Epithelial cell of esophagus (primary cell): ENCODE measurements around the gene PARD6A.

Experiments used
- DNase-seq: peaks from one replicate; pipeline ENCODE4 v3.0.0; 2010; ENCODE audit warnings: low read depth
- H3K4me3 ChIP-seq: 2 replicates; pipeline ENCODE4 v1.5.1; 2011; ENCODE audit warnings: mild to moderate bottlenecking, low read length, control low read depth
- TF ChIP-seq, protein P1 (sequence below): IDR thresholded peaks from 2 replicates; pipeline ENCODE4 v1.5.1; 2011; ENCODE audit warnings: low read depth, mild to moderate bottlenecking, low read length, control low read depth, inconsistent platforms; ENCODE audit not compliant: insufficient read depth; ENCODE audit errors: missing control alignments

The PARD6A gene

DNA sequence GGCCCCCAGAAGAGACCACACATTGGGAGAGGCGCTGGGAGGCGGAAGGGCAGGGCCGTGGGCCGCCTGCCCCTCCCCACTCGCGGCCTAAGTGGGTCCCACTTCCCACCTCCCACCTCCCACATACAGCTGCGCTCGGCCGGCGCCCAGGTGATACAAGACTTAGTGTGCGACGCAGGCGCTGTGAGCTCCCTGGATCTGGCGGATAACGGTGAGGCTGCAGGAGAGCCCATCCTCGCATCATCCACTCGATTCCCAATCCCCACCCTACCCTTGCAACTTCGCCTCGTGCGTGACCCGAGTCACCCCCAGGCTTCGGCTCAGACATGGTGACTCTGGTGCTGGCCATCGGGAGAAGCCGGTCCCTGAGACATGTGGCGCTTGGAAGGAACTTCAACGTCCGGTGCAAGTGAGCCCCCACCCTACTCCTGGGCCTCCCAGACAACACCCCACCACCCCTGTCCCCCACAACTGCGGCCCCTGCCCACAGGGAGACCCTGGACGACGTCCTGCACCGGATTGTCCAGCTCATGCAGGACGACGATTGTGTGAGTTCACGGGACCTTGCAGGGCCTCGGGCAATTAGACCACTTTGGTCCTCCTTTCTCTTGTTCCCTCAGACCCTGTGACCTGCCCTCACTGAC is 11.9 kb upstream of the PARD6A start:
- no peak overlapping the region for H3K4me3 ChIP-seq
- TF ChIP-seq, protein P1, sequence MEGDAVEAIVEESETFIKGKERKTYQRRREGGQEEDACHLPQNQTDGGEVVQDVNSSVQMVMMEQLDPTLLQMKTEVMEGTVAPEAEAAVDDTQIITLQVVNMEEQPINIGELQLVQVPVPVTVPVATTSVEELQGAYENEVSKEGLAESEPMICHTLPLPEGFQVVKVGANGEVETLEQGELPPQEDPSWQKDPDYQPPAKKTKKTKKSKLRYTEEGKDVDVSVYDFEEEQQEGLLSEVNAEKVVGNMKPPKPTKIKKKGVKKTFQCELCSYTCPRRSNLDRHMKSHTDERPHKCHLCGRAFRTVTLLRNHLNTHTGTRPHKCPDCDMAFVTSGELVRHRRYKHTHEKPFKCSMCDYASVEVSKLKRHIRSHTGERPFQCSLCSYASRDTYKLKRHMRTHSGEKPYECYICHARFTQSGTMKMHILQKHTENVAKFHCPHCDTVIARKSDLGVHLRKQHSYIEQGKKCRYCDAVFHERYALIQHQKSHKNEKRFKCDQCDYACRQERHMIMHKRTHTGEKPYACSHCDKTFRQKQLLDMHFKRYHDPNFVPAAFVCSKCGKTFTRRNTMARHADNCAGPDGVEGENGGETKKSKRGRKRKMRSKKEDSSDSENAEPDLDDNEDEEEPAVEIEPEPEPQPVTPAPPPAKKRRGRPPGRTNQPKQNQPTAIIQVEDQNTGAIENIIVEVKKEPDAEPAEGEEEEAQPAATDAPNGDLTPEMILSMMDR: no peak

DNA sequence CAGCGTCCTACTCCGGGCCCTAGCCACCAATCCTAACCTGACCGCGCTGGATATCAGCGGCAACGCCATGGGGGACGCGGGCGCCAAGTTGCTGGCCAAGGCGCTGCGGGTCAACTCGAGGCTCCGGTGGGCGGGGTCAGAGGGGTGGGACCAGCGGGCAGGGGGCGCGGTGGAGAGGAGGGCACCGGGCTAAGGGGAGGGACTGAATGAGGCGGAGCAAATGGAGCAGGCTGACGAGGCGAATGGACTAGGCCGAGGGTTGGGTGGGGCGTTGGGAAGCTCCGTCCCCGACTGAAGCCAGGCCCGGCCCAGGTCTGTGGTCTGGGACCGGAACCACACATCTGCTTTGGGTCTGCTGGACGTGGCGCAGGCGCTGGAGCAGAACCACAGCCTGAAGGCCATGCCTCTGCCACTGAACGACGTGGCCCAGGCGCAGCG is 11.2 kb upstream of the PARD6A start:
- TF ChIP-seq, protein P1: no peak
- no peak overlapping the region for H3K4me3 ChIP-seq
- DNase-seq: no peak

More for the DNA sequence above, 11.9 kb upstream of the PARD6A start:
- DNase-seq: no peak

DNA sequence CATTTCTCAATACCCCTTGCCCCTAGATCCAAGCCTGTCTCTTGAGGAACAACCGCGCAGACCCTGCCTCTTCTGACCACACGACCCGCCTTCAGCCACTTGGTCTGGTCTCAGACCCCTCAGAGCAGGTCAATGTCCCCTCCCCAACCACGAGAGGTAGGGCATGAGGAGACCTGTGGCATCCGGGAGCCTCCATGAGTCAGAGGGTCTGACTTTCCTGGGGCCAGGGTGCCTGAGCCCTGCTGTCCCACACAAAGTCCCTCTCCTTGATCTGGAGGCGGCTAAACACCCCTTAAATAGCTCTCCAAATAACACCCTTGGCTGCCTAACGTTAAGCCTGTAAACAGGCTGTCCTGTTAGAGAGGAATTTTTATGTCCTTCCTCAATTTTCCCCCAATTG is 10.7 kb upstream of the PARD6A start:
- H3K4me3 ChIP-seq: no peak overlapping the region
- no peak for DNase-seq
- TF ChIP-seq, protein P1: no peak

DNA sequence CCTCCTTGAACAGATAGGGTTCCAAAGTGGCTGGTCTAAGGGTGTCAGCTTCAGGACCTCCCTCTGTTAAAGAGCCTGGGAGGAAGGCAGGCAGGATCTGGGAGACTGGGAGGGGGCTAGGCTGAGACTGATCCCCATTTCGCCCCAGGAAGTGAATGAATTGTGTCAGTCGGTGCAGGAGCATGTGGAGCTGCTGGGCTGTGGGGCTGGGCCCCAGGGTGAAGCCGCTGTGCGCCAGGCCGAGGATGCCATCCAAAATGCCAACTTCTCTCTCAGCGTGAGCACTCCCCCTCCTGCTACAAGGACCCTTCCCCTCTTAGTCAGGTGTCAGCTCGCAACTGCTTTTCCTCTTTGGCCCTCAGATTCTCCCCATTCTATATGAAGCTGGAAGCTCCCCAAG is 9.7 kb upstream of the PARD6A start:
- H3K4me3 ChIP-seq: no peak overlapping the region
- TF ChIP-seq, protein P1: no peak
- no peak for DNase-seq

DNA sequence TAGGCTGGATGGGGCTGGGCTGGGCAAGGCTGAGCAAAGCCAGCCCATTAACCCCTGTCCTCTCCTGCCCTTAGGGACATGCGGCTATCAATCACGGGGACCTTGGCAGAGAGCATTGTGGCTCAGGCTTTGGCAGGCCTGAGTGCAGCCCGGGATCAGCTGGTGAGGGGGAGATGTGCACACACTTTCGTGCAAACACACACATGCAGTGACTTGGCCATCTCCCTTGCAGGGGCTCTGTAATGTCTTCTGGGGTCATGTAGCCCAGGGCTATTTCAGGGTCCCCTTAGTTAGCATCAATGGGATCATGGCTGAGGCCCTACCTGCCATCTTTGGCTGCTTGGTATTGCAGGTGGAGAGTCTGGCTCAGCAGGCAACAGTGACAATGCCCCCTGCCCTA is 8.9 kb upstream of the PARD6A start:
- TF ChIP-seq, protein P1: no peak
- H3K4me3 ChIP-seq: no peak overlapping the region
- no peak for DNase-seq

DNA sequence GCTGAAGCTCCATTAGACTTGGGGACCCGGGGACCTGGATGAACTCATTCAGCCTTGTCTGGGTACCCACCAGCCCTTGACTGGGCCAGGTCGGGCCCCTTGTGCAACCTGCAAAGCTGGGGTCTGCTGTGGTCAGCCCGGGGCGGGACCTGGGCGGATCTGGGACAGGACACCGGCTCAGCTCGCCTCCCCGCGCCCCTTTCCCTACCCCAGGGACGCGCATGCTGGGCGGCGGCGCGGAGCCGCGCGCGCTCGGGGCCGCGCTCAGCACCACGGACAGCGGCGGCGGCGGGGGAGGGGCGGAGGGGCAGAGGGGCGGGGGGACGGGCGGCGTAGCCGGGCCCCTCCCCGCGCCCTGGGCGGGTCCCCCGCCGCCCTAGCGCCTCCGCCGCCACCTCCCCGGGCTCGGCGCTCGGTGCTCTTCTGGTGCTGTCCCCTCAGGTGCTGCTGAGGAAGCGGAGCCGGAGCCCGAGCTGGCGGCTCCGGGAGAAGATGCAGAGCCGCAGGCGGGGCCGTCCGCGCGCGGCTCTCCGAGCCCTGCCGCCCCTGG is 8.1 kb upstream of the PARD6A start:
- TF ChIP-seq, protein P1: no peak
- H3K4me3 ChIP-seq: no peak overlapping the region

More for the DNA sequence above, 8.1 kb upstream of the PARD6A start:
- DNase-seq: peak; percentile 49
